SK-N-SH (cell line): Measurements from ENCODE around the gene SPRR1A. TPM values are rescaled to one million over a fixed set of nuclear protein-coding genes. Genes with fewer than 3 reads are reported as not detected.

Experiments used
- CTCF ChIA-PET: fragments of 300-600, 350-600 bp; formaldehyde crosslinking; extraction: SDS; loops from one replicate; lab custom pipeline; 2021; lab: Yijun Ruan, JAX
- POLR2A ChIA-PET: fragments of 350-600 bp; sonication (Branson Sonifier 250); formaldehyde crosslinking; extraction: SDS; loops from one replicate; lab custom pipeline; 2020; ENCODE audit warnings: antibody characterized with exemption, inconsistent platforms; lab: Yijun Ruan, JAX
- DNase-seq: peaks from one replicate; pipeline ENCODE4 v3.0.0; 2012
- H2AFZ ChIP-seq: fragments of 200-600 bp; sonication (generic); 2 replicates; pipeline ENCODE4 v1.8.1; 2016; ENCODE audit warnings: antibody characterized with exemption, mild to moderate bottlenecking, low read depth
- H3F3A ChIP-seq: fragments of 200-600 bp; sonication (generic); replicated peaks from 2 replicates; pipeline ENCODE3; 2016; ENCODE audit warnings: antibody characterized with exemption, mild to moderate bottlenecking; ENCODE audit not compliant: insufficient read depth
- H3K27ac ChIP-seq, 2 experiments: fragments of 200-500 bp in 1 of 2; fragments of 200-600 bp in 1 of 2; sonication (Bioruptor generic) in 1 of 2; sonication (generic), shearing (Covaris generic) in 1 of 2; 2 replicates each; pipeline versions ENCODE4 v1.5.1 to v1.6.1; 2014 to 2016; ENCODE audit warnings: low read depth in 2 of 2, inconsistent platforms in 1 of 2, low read length in 1 of 2, mild to moderate bottlenecking in 1 of 2, mixed read lengths in 1 of 2
- H3K27me3 ChIP-seq: fragments of 200-600 bp; sonication (generic), shearing (Covaris generic); 2 replicates; pipeline ENCODE4 v1.6.1; 2016; ENCODE audit warnings: mixed run types; ENCODE audit not compliant: insufficient read depth
- H3K36me3 ChIP-seq, 2 experiments: fragments of 200-500 bp in 1 of 2; fragments of 200-600 bp in 1 of 2; sonication (Bioruptor generic) in 1 of 2; sonication (generic) in 1 of 2; replicated peaks in 1 of 2; 2 replicates each; pipeline versions ENCODE3 to v1.5.1; 2014 to 2016; ENCODE audit warnings: low read length in 1 of 2, mild to moderate bottlenecking in 1 of 2; ENCODE audit not compliant: insufficient read depth in 2 of 2, control insufficient read depth in 1 of 2
- H3K4me1 ChIP-seq, 2 experiments: fragments of 200-500 bp in 1 of 2; fragments of 200-600 bp in 1 of 2; sonication (Bioruptor generic) in 1 of 2; sonication (generic), shearing (Covaris generic) in 1 of 2; 2 replicates each; pipeline versions ENCODE4 v1.5.1 to v1.6.1; 2014 to 2016; ENCODE audit warnings: low read depth in 1 of 2, low read length in 1 of 2, mixed run types in 1 of 2; ENCODE audit not compliant: insufficient read depth in 2 of 2, control insufficient read depth in 1 of 2
- H3K4me2 ChIP-seq: fragments of 200-600 bp; sonication (generic), shearing (Covaris generic); 2 replicates; pipeline ENCODE4 v1.6.1; 2017; ENCODE audit warnings: mixed run types
- H3K4me3 ChIP-seq, 2 experiments: fragments of 200-500 bp in 1 of 2; fragments of 200-600 bp in 1 of 2; sonication (Bioruptor generic) in 1 of 2; sonication (generic), shearing (Covaris generic) in 1 of 2; 2 replicates each; pipeline versions ENCODE4 v1.5.1 to v1.8.1; 2014 to 2016; ENCODE audit warnings: low read depth in 2 of 2, inconsistent platforms in 1 of 2, low read length in 1 of 2, mild to moderate bottlenecking in 1 of 2, mixed read lengths in 1 of 2, moderate library complexity in 1 of 2
- H3K79me2 ChIP-seq: fragments of 200-600 bp; sonication (generic); 2 replicates; pipeline ENCODE4 v1.8.1; 2017; ENCODE audit warnings: mild to moderate bottlenecking; ENCODE audit not compliant: insufficient read depth
- H3K9ac ChIP-seq: fragments of 200-600 bp; sonication (generic); 2 replicates; pipeline ENCODE4 v1.6.1; 2017; ENCODE audit warnings: mixed run types
- H3K9me2 ChIP-seq: fragments of 200-600 bp; sonication (generic); 2 replicates; pipeline ENCODE4 v1.6.1; 2017; ENCODE audit warnings: mixed run types
- H3K9me3 ChIP-seq: fragments of 200-600 bp; sonication (generic); 2 replicates; pipeline ENCODE4 v1.6.1; 2017; ENCODE audit warnings: mixed run types, mild to moderate bottlenecking, moderate library complexity
- H4K20me1 ChIP-seq: fragments of 200-600 bp; sonication (generic); 2 replicates; pipeline ENCODE4 v1.6.1; 2017; ENCODE audit warnings: mild to moderate bottlenecking, mixed run types; ENCODE audit not compliant: insufficient read depth
- EP300 ChIP-seq, 2 experiments: IDR thresholded peaks; 2 replicates each; pipeline versions ENCODE4 v1.4.0 to v1.6.1; 2012; ENCODE audit warnings: borderline replicate concordance in 1 of 2, low read depth in 1 of 2, low read length in 1 of 2
- FOSL2 ChIP-seq: IDR thresholded peaks from 2 replicates; pipeline ENCODE4 v1.4.0; 2012; ENCODE audit warnings: low read depth, mild to moderate bottlenecking, moderate library complexity, borderline replicate concordance
- JUND ChIP-seq: IDR thresholded peaks from 2 replicates; pipeline ENCODE4 v1.4.0; 2012
- MEF2A ChIP-seq: IDR thresholded peaks from 2 replicates; pipeline ENCODE4 v1.4.0; 2012; ENCODE audit warnings: low read depth, borderline replicate concordance
- MXI1 ChIP-seq: IDR thresholded peaks from 2 replicates; pipeline ENCODE4 v1.6.1; 2012; ENCODE audit warnings: mild to moderate bottlenecking, low read depth, low read length, improper control_type of control experiment
- POLR2AphosphoS5 ChIP-seq: IDR thresholded peaks from 2 replicates; pipeline ENCODE4 v1.6.1; 2012; ENCODE audit warnings: low read depth, low read length
- RAD21 ChIP-seq: IDR thresholded peaks from 2 replicates; pipeline ENCODE4 v1.6.1; 2012; ENCODE audit warnings: mild to moderate bottlenecking, low read length
- RXRA ChIP-seq: IDR thresholded peaks from 2 replicates; pipeline ENCODE4 v1.4.0; 2012; ENCODE audit warnings: low read depth, mild to moderate bottlenecking, borderline replicate concordance
- SIN3A ChIP-seq: IDR thresholded peaks from 2 replicates; pipeline ENCODE4 v1.6.1; 2012; ENCODE audit warnings: low read depth, mild to moderate bottlenecking, low read length, moderate library complexity, borderline replicate concordance
- SMC3 ChIP-seq: IDR thresholded peaks from 2 replicates; pipeline ENCODE4 v1.6.1; 2012; ENCODE audit warnings: low read depth, low read length, improper control_type of control experiment
- WGBS: methylation state at CpG from one replicate; pipeline ENCODE4 v1.1.6; 2017; ENCODE audit warnings: low lambda C conversion rate; 5-methylcytosine and 5-hydroxymethylcytosine counted together
- polyA plus RNA-seq, 3 experiments: library from polyadenylated mRNA; depleted of rRNA; stranded (reverse); fragments of >200 nt; gene quantifications; 2 replicates each; pipeline ENCODE4 v1.2.3, GENCODE V29; 2012
- TF ChIP-seq, protein P1 (sequence below): fragments of 150-350 bp; IDR thresholded peaks from 2 replicates; pipeline ENCODE4 v1.6.1; 2017; ENCODE audit warnings: antibody characterized with exemption, low read length, low read depth, borderline replicate concordance
- TF ChIP-seq, protein P2 (sequence below): IDR thresholded peaks from 2 replicates; pipeline ENCODE4 v1.6.1; 2012; ENCODE audit warnings: mild to moderate bottlenecking, low read depth, low read length, moderate library complexity
- TF ChIP-seq, protein P3 (sequence below): IDR thresholded peaks from 2 replicates; pipeline ENCODE4 v1.4.0; 2012; ENCODE audit warnings: low read depth, borderline replicate concordance
- TF ChIP-seq, protein P4 (sequence below): IDR thresholded peaks from 2 replicates; pipeline ENCODE4 v1.4.0; 2012; ENCODE audit warnings: low read depth
- TF ChIP-seq, protein P5 (sequence below): fragments of 200-600 bp; sonication (generic); IDR thresholded peaks from 2 replicates; pipeline ENCODE4 v1.6.1; 2017; ENCODE audit warnings: antibody characterized with exemption, mild to moderate bottlenecking, moderate library complexity

SPRR1A gene
- polyA plus RNA-seq, 1 of the 3 experiments (the other 2 are of a cell fraction), result not detected

DNA sequence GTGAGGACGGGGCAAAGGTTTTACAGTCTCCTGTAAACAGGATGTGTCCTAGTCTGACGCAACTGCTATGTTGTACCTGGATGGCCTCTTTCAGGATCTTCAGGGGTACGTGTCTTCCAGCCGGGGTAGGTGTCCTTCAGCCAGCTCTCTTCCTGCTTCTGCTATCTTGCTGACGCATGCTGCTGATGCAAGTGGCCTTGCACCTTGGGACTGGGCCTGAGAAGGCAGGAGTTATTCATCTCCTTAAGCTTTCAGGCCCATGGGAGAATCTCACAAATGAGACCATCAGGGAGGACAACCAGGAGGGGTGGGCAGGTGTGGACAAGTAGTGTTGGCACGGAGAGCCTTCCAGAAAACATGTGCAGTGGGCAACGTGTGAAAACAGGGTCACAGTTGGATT is 39.2 kb downstream of the SPRR1A start:
- H3K36me3 ChIP-seq, result no peaks in the 10 kb centered on the region
- H4K20me1 ChIP-seq, result no peaks in the 10 kb centered on the region
- CTCF ChIA-PET, result no interaction called here
- H3K4me2 ChIP-seq, result no peak overlapping the region
- no peaks in the 10 kb centered on the region; the same call in 1 of the 2 replicates for H3K27me3 ChIP-seq
- no peak overlapping the region for H3K4me3 ChIP-seq
- H3K4me1 ChIP-seq, result no peaks in the 10 kb centered on the region
- no peak for TF ChIP-seq SMC3
- TF ChIP-seq, protein P1, sequence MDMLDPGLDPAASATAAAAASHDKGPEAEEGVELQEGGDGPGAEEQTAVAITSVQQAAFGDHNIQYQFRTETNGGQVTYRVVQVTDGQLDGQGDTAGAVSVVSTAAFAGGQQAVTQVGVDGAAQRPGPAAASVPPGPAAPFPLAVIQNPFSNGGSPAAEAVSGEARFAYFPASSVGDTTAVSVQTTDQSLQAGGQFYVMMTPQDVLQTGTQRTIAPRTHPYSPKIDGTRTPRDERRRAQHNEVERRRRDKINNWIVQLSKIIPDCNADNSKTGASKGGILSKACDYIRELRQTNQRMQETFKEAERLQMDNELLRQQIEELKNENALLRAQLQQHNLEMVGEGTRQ, result no peak
- no peak for TF ChIP-seq MEF2A
- TF ChIP-seq, protein P2, sequence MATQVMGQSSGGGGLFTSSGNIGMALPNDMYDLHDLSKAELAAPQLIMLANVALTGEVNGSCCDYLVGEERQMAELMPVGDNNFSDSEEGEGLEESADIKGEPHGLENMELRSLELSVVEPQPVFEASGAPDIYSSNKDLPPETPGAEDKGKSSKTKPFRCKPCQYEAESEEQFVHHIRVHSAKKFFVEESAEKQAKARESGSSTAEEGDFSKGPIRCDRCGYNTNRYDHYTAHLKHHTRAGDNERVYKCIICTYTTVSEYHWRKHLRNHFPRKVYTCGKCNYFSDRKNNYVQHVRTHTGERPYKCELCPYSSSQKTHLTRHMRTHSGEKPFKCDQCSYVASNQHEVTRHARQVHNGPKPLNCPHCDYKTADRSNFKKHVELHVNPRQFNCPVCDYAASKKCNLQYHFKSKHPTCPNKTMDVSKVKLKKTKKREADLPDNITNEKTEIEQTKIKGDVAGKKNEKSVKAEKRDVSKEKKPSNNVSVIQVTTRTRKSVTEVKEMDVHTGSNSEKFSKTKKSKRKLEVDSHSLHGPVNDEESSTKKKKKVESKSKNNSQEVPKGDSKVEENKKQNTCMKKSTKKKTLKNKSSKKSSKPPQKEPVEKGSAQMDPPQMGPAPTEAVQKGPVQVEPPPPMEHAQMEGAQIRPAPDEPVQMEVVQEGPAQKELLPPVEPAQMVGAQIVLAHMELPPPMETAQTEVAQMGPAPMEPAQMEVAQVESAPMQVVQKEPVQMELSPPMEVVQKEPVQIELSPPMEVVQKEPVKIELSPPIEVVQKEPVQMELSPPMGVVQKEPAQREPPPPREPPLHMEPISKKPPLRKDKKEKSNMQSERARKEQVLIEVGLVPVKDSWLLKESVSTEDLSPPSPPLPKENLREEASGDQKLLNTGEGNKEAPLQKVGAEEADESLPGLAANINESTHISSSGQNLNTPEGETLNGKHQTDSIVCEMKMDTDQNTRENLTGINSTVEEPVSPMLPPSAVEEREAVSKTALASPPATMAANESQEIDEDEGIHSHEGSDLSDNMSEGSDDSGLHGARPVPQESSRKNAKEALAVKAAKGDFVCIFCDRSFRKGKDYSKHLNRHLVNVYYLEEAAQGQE, result no peak
- TF ChIP-seq SIN3A, result no peak
- TF ChIP-seq, protein P3, sequence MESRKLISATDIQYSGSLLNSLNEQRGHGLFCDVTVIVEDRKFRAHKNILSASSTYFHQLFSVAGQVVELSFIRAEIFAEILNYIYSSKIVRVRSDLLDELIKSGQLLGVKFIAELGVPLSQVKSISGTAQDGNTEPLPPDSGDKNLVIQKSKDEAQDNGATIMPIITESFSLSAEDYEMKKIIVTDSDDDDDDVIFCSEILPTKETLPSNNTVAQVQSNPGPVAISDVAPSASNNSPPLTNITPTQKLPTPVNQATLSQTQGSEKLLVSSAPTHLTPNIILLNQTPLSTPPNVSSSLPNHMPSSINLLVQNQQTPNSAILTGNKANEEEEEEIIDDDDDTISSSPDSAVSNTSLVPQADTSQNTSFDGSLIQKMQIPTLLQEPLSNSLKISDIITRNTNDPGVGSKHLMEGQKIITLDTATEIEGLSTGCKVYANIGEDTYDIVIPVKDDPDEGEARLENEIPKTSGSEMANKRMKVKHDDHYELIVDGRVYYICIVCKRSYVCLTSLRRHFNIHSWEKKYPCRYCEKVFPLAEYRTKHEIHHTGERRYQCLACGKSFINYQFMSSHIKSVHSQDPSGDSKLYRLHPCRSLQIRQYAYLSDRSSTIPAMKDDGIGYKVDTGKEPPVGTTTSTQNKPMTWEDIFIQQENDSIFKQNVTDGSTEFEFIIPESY, result no peak
- TF ChIP-seq, protein P4, sequence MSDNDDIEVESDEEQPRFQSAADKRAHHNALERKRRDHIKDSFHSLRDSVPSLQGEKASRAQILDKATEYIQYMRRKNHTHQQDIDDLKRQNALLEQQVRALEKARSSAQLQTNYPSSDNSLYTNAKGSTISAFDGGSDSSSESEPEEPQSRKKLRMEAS, result no peak
- TF ChIP-seq MXI1, result no peak
- TF ChIP-seq EP300 (IDR thresholded peaks at IDR 0.05; ENCODE audit: borderline replicate concordance in 1 of 2, low read depth in 1 of 2, low read length in 1 of 2), result no peak
- TF ChIP-seq FOSL2, result no peak
- TF ChIP-seq, protein P5, sequence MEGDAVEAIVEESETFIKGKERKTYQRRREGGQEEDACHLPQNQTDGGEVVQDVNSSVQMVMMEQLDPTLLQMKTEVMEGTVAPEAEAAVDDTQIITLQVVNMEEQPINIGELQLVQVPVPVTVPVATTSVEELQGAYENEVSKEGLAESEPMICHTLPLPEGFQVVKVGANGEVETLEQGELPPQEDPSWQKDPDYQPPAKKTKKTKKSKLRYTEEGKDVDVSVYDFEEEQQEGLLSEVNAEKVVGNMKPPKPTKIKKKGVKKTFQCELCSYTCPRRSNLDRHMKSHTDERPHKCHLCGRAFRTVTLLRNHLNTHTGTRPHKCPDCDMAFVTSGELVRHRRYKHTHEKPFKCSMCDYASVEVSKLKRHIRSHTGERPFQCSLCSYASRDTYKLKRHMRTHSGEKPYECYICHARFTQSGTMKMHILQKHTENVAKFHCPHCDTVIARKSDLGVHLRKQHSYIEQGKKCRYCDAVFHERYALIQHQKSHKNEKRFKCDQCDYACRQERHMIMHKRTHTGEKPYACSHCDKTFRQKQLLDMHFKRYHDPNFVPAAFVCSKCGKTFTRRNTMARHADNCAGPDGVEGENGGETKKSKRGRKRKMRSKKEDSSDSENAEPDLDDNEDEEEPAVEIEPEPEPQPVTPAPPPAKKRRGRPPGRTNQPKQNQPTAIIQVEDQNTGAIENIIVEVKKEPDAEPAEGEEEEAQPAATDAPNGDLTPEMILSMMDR, result no peak
- TF ChIP-seq JUND, result no peak
- no peak for TF ChIP-seq POLR2AphosphoS5
- no peak for TF ChIP-seq RXRA
- TF ChIP-seq RAD21, result no peak
- no peak overlapping the region for H3K9ac ChIP-seq
- POLR2A ChIA-PET, result no interaction called here
- no peaks in the 10 kb centered on the region for H3F3A ChIP-seq
- no peaks in the 10 kb centered on the region for H3K9me3 ChIP-seq
- DNase-seq, result no peak
- H3K27ac ChIP-seq, result no peak overlapping the region
- H2AFZ ChIP-seq, result no peak overlapping the region
- no peaks in the 10 kb centered on the region for H3K9me2 ChIP-seq
- WGBS, result 2% methylated on average over 3 of the region's 7 CpGs
- H3K79me2 ChIP-seq, result no peaks in the 10 kb centered on the region
